Heart left ventricle (tissue), 13 donors: Measurements from ENCODE around the gene TLCD3B.

ENCODE experiments used
- POLR2A ChIP-seq, 2 donors: fragments of 450-650 bp; IDR thresholded peaks; one replicate each; pipeline ENCODE4 v1.6.1; 2017; ENCODE audit warnings: antibody characterized with exemption in 2 of 2, mild to moderate bottlenecking in 2 of 2, moderate library complexity in 2 of 2
- TF ChIP-seq, protein P1 (sequence below), 12 donors: fragments of 200-600 bp; sonication (generic) in 4 of 12; IDR thresholded peaks; one replicate each; pipeline versions ENCODE4 v1.5.0 to v1.8.0; 2018 to 2022; ENCODE audit warnings: antibody characterized with exemption in 12 of 12, mild to moderate bottlenecking in 5 of 12
- donor health status: ischemic (EF 13 %, LVEDD 7.1; RV severe dilation, severe dysfunction).
- donor health status: DM: no; HTN: yes; CAD: no.
- donor health status: DM: no; HTN: no; CAD: no.
- donor health status: ischemic (EF 25% LVEDD 6.9; RV normal size, moderate dysfunction).
- donor health status: ischemic (EF 25% LVEDD 5.7; RV mildly dilated, moderate dysfunction).
- donor health status: ischemic (EF 35%, LVEDD 5.7; RV mildly dilated, moderate dysfunction).
- donor health status: nonischemic (EF 11% LVEDD 7.7; RV severe dilation, severe dysfunction).
- donor health status: DM: yes; HTN: yes; CAD: no.
- donor health status: PGD.
- donor health status: ischemic (EF 29% LVEDD 5.4; RV normal size, mild dysfunction).
- donor health status: nonischemic (EF 23%, LVEDD 6.1; RV moderate dilation, normal function).

DNA sequence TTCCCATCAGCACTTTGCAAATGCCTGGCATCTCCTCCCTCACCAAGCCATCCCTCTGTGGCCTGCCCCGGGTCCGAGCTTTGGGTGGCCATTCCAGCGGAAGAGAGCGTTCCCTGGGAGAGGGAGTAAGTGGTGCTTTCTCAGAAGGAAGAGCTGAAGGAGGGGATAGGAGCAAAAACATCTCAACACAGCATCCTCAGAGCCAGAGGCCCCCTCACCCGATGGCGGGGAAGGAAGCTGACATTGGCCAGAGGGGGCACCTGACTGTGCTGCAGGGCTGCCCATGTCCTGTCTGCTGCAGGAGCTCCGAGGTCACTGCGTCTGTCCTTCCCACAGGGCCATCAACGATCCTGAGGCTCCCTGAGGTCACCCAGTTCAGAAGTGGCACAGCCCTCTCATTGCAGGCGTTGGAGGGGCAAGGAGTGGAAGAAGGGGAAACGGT is 427 bp upstream of the TLCD3B start:
- TF ChIP-seq, protein P1, sequence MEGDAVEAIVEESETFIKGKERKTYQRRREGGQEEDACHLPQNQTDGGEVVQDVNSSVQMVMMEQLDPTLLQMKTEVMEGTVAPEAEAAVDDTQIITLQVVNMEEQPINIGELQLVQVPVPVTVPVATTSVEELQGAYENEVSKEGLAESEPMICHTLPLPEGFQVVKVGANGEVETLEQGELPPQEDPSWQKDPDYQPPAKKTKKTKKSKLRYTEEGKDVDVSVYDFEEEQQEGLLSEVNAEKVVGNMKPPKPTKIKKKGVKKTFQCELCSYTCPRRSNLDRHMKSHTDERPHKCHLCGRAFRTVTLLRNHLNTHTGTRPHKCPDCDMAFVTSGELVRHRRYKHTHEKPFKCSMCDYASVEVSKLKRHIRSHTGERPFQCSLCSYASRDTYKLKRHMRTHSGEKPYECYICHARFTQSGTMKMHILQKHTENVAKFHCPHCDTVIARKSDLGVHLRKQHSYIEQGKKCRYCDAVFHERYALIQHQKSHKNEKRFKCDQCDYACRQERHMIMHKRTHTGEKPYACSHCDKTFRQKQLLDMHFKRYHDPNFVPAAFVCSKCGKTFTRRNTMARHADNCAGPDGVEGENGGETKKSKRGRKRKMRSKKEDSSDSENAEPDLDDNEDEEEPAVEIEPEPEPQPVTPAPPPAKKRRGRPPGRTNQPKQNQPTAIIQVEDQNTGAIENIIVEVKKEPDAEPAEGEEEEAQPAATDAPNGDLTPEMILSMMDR (IDR thresholded peaks at IDR 0.05): no peak
- no peak for TF ChIP-seq POLR2A (IDR thresholded peaks at IDR 0.05)
